GM18517 (cell line): Measurements from ENCODE around the gene HSFX3.
"Not testable (repeated sequence)": the region's sequence is repeated elsewhere in the genome, so short reads cannot be mapped to it uniquely, and the experiment has no call there.

ENCODE experiments used
- ATAC-seq: cut with Tn5 transposase; IDR thresholded peaks from one replicate; pipeline ENCODE4 v1.9.1; 2021; ENCODE audit warnings: mild to moderate bottlenecking, moderate library complexity; ENCODE audit not compliant: unreplicated experiment

Gene HSFX3

GRCh38 chrX:149518236-149518635, 31.5 kb downstream of the HSFX3 start:
- no peak for ATAC-seq

- ATAC-seq: no peak
Observed at GRCh38 chrX:149517308-149517707, 32.4 kb downstream of the HSFX3 start.

DNA sequence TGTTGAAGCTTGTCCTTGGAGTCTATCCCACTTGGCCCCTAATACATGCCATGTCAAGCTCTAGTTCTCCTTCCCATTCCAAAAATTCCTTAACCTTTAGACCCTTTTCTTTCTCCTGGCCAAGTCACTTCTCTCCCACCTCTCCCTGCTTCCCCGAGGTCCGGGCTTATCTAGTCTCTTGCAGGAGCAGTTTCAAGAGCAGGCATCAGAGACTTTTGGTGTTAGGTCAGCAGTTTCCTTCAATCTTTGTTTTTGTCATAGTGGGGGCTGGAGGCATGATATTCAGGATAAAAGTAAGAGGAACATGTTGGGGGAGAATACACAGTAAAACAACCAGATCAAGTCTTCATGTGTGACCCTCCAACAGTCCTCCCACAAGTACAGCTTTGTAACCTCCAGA, 33.1 kb downstream of the HSFX3 start:
- ATAC-seq: no peak

DNA sequence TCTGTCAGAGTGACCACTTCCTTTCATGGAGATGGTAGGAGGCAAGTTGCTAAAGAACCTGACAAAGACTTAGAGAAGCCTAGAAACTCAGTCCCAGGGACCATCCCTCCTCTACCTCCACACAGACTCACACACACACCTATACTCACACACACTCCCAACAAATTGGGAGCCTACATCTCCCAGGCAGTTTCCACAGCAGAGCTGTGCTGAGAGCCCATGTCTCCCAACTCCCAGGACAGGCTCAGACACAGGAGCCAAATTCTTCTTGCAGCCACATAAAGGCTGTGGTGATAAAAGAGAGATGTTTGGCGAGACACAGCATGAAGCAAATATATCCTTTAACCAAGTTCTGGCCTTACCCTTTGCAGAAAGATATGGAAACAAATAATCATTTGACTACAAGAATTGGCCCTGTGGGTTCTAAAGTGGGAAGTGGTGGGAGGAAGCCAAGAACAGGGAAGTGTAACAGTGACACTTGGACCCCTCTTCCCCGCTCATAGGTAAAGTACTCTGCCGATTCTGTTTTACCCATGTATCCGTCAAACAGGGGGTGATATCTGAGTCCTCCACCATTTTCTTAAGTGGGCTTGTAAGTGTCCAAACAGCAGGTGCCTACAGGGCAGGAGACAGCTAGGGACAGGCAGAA, 33.6 kb downstream of the HSFX3 start:
- no peak for ATAC-seq

DNA sequence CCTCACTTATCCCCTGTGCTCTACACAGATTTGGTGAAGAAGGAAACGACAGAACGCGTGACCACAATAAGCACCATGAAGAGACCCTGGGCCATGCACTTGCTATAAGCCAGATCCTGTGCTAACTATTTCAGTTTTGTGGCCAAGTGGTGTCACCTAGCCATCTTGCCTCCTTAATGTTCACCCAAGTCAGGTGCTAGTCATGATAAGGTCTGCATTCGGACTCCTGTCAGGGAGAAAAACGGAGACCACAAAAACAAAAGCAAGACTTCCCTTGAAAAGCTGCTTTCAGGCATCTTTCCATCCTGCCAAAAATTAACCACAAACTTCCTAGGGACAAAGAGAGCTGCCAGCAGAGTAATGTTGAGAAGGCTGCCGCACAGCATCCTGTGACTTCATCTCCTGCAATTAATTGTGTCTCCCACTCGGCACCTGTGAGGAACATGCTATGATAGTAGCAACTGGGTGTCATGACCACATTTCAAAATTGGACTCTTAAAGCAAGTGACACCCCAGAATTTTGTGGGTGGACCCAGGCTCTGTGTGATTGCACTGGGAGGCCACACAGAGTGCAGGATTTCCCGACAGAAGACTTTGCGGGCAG, 35.8 kb downstream of the HSFX3 start:
- ATAC-seq: no peak

DNA sequence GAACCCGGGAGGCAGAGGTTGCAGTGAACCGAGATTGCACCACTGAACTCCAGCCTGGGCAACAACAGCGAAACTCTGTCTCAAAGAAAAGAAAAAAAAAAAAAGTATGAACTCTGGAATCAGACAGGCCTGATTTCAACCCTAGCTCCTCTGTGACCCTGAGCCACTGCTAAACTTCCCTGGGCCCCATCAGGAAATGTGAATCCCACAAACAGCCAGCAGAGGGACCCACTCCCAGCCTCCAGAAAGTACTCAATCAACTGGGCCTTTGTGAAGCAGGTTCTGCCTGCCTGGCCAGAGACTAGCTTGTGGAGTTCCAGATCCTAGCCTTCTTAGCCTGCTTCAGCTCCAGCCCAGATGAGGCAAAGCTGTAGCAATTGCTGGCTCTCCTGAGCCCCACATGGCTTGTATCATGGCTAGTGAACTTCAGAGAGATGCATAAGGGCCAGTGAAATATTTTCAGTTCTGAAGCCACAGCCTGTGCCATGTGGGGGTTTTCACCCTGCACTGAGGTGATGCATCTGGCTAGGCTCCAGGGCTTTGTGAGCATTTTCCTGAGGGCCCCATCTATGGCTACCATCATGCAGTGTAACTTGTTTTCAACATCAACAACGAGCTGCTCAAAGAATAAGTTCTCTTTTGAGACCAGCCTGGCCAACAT, 37.4 kb downstream of the HSFX3 start:
- ATAC-seq: peak; percentile 83

- ATAC-seq: no peak
Observed at GRCh38 chrX:149511081-149511480, 38.6 kb downstream of the HSFX3 start.

- peak; percentile 58 for ATAC-seq
Observed at GRCh38 chrX:149510386-149510785, 39.3 kb downstream of the HSFX3 start.

DNA sequence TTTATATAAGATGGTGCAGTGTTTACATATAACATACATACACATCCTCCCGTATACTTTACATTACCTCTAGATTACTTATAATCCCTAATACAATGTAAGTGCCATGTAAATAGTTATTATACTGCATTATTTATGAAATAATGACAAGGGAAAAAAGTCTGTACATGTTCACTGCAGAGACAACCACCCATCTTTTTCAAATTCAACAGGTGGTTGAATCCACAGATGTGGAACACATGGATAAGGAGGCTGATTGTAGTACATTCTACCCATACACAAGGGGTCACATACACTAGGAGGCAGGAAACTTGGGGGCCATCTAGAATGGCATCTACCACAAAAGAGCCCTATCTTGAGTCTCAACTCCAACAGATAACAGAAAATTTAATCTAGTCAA, 41.3 kb downstream of the HSFX3 start:
- no peak for ATAC-seq

DNA sequence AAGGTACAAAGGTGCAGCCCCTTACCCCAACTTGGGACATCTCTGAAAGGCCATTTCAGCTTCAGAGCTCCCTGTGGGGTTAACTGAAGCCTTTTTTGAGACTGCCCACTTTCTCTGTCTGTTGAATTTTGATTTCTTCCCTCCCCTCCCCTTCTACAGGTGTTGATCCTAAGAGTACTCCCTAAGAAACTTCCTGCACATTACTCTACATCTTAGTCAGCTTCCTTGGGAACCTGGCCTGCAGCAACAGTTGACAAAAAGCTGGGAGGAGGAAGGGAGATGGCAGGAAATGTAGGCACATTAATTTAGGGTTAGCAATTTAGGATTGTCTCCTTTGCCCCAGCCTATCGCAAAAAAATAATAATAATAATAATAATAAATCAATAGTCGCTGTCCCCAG, 43.4 kb downstream of the HSFX3 start:
- no peak for ATAC-seq

DNA sequence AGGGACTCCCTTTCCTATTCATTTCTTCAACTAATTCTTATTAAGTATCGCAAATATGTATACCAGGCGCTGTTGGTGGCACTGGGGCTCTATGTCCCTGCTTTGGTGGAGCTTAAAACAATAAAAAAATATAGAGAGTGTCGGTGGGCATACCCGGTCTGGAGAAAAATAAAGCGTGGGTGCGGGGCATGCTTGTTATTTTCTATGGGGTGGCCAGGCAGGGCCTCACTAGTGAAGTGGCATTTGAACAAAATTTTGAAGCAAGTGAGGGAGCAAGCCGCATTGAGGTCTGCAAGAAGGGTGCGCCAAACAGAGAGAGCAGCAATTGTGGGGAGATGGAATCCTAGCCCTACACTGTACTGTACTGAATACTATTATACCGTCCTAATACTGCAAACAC, 44.1 kb downstream of the HSFX3 start:
- ATAC-seq: no peak

- ATAC-seq: peak; percentile 70
Observed at GRCh38 chrX:149504915-149505651, 44.6 kb downstream of the HSFX3 start, which contains the start of gene IDS. Gene IDS, minus strand, starts transcription at chrX:149505306. Its CDS starts 169 bp downstream, at chrX:149505137.

DNA sequence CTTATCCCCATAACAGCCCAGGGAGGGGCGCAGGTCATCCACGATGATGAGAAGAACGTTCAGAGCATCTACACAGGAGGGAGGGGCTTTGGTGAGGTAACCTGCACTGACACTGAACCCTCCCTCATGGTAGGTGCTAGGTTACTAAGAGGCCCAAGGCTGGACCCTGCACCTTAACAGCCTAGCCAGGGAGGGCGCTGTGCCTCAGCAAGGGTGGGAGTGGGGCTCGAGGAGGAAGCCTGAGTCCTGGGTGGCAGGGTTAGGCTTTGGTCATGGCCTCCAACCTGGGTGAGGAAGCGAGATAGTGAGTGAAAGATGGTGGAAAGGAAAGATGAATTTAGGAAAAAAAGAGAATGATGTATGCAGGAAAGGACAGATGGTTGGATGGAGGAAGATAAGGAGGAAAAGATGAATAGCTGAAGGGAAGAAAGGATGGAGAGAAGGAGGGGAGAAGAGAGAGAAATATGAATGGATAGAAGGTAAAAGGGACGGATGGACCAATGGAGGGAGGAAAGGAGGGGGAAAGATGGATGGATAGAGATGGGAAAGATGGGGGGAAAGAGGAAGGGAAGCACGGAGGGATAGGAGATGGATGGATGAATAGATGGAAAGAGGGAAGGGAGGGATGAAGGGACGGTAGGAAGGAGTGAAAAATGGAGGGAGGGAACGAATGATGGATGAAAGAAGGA, 45.4 kb downstream of the HSFX3 start:
- peak; percentile 47 for ATAC-seq

- peak; percentile 77 for ATAC-seq
Observed at GRCh38 chrX:149503446-149503845, 46.3 kb downstream of the HSFX3 start.

GRCh38 chrX:149502923-149503322, 46.8 kb downstream of the HSFX3 start:
- not testable (repeated sequence) for ATAC-seq

GRCh38 chrX:149499766-149500165, 50.0 kb downstream of the HSFX3 start:
- ATAC-seq: no peak

- ATAC-seq: no peak
Observed at GRCh38 chrX:149498767-149499166, 51.0 kb downstream of the HSFX3 start.
